Brain microvascular endothelial cell (primary cell): ENCODE measurements around the gene UBL7.

ENCODE experiments used
- DNase-seq: peaks from one replicate; pipeline ENCODE4 v3.0.0-alpha.2; 2020
- H3K27ac ChIP-seq: fragments of 250-450 bp; sonication (Bioruptor Pico); 2 replicates; pipeline ENCODE4 v1.5.1; 2020; ENCODE audit warnings: mild to moderate bottlenecking, moderate library complexity
- H3K27me3 ChIP-seq: fragments of 250-450 bp; sonication (Bioruptor Pico); replicated peaks from 2 replicates; pipeline ENCODE4 v1.5.1; 2020; ENCODE audit warnings: mild to moderate bottlenecking
- H3K36me3 ChIP-seq: fragments of 250-450 bp; sonication (Bioruptor Pico); replicated peaks from 2 replicates; pipeline ENCODE4 v1.5.1; 2020; ENCODE audit warnings: mild to moderate bottlenecking
- H3K4me3 ChIP-seq: 2 replicates; pipeline ENCODE4 v1.5.1; 2011; ENCODE audit warnings: low read depth, mild to moderate bottlenecking, control low read depth, low read length, moderate library complexity
- CTCF ChIP-seq: IDR thresholded peaks from 2 replicates; pipeline ENCODE4 v1.5.1; 2011; ENCODE audit warnings: low read depth, mild to moderate bottlenecking, moderate library complexity, low read length, control low read depth, inconsistent platforms; ENCODE audit errors: missing control alignments
- in situ Hi-C: cut with HindIII; loops from 2 replicates; pipeline ENCODE4 v1.10.0; 2017; ENCODE audit warnings: low sequenced_read_pairs, low pct_ligation_motif_present

Gene UBL7

GRCh38 chr15:74451861-74452835 is 8.8 kb downstream of the UBL7 start:
- Histone ChIP-seq H3K4me3 (no peak overlapping the region), H3K36me3 (peaks cover 18% of the 10 kb centered on the region), H3K27me3 (no peaks in the 10 kb centered on the region), H3K27ac (no peak overlapping the region)
- no peak for TF ChIP-seq CTCF
- no peak for DNase-seq
- in situ Hi-C loops = no loop called here

- peaks cover 21% of the 10 kb centered on the region for H3K36me3 ChIP-seq
- in situ Hi-C loops = no loop called here
- H3K27me3 ChIP-seq = no peaks in the 10 kb centered on the region
- no peak overlapping the region for H3K4me3 ChIP-seq
- H3K27ac ChIP-seq = no peak overlapping the region
- TF ChIP-seq CTCF = no peak
- no peak for DNase-seq
Measured at GRCh38 chr15:74451322-74451721, 9.6 kb downstream of the UBL7 start.

- no peak overlapping the region for H3K27ac ChIP-seq
- no peaks in the 10 kb centered on the region for H3K27me3 ChIP-seq
- TF ChIP-seq CTCF = no peak
- peaks cover 25% of the 10 kb centered on the region for H3K36me3 ChIP-seq
- H3K4me3 ChIP-seq = no peak overlapping the region
- in situ Hi-C loops = no loop called here
- DNase-seq = no peak
Measured at GRCh38 chr15:74449643-74450205, 11.2 kb downstream of the UBL7 start.

GRCh38 chr15:74449095-74449494 is 11.9 kb downstream of the UBL7 start:
- Histone ChIP-seq H3K36me3 (peaks cover 25% of the 10 kb centered on the region), H3K27me3 (no peaks in the 10 kb centered on the region), H3K27ac (no peak overlapping the region), H3K4me3 (no peak overlapping the region)
- DNase-seq = no peak
- TF ChIP-seq CTCF = no peak
- in situ Hi-C loops = no loop called here

GRCh38 chr15:74445816-74446763 is 14.9 kb downstream of the UBL7 start:
- DNase-seq = no peak
- no peak for TF ChIP-seq CTCF
- Histone ChIP-seq H3K36me3 (peaks cover 24% of the 10 kb centered on the region), H3K4me3 (no peak overlapping the region), H3K27me3 (no peaks in the 10 kb centered on the region), H3K27ac (no peak overlapping the region)
- in situ Hi-C loops = no loop called here
